ENCODE results near the gene BRD1. TPM values are rescaled to one million over a fixed set of nuclear protein-coding genes. Genes with fewer than 3 reads are reported as not detected.
A peak's percentile ranks its signal among the peaks of the same experiment; 100 is the strongest.
"Not testable (repeated sequence)": the region's sequence is repeated elsewhere in the genome, so short reads cannot be mapped to it uniquely, and the experiment has no call there.

The BRD1 gene
- total RNA-seq, 1 donor from 2014 or later: 23.6 TPM

- peak in 1 of 2 donors; percentile 46 for DNase-seq (ENCODE audit: low read depth in 2 of 2)
Observed at GRCh38 chr22:49827271-49827852, 311 bp downstream of the BRD1 start.

DNA sequence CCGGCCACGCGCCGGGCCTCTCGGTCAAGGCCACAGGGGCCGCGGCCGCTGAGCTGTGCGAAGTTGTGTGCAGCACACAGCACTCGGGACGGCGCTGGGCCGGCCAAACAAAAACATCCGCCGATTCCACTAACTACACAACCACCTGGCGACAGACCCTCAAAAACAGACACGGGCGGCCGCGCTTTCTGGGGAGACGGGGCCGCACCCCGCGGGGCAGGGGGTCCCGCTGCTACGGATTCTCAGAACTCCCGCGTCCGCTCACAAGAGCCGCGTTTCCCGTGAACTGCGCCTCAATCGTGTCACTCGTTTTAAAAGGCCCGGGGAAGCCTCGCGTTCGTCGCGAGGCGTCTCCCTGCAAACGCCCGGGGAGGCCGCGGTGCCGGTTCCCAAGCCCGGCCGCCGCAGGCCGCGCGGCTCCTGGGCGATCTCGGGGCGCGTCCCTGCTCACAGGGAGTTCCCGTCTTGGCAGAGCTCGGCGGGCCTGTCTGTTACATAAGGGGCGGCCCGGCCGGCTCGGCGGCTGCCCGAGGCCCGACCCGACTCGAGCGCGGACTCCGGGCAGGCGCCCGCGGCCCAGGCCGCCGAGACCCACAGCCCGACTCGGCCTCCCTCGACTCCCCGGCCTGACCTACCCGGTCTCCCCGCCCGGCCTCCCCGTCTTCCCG is 936 bp downstream of the BRD1 start:
- peak; percentile 54 for DNase-seq (ENCODE audit: low read depth in 2 of 2)

DNA sequence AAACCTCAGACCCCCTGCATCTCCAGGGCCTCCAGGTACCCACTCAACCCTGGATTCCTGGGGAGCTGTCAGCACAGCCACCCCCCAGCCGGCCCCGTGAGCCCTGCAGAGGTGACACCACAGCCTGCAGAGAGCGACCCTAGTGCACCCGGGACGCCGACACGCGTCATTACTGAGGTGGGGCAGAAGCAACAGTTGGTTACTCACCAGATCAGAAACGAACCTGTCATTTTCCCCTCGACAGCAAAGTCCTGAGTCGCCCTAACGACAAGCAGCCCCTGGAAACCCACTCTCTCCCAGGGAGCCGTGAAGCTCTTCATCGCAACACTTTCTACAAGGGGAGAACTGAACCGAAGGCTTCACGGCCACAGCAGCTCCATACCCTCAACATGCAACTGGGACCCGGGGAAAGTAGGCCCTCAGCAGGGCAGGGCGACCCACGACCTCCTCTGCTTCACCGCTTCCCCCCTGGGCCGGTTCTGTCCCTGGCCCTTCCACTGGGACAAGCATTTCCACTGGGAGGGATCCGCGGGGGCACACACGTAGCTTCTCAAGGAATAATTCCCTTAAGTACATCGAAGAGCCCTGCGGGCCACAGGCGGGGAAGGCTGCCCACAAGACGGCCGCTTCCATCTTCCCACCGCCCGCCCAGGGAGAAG is 1.6 kb downstream of the BRD1 start:
- peak; percentile 26 to 50 for DNase-seq (ENCODE audit: low read depth in 2 of 2)

- peak; percentile 17 to 18 for DNase-seq (ENCODE audit: low read depth in 2 of 2)
Observed at GRCh38 chr22:49825436-49825835, 2.2 kb downstream of the BRD1 start.

DNA sequence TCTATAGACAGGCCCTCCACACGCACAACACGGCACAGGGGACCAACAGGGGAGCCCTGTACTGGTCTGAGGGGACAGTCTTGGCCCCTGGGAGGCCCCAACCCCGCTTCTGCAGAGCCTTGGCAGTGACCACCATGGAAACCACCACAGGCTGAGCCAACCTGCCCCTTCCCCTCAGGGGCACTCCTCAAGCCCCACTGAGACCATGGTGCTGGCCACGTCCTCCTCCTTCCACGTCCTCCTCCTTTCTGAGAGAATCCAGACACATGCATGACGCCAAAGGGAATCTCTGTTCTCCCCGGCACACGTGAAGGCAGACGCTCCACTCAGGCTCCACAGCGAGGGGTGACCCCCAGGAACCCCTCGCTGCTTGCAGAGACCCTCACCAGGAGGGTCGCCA is 2.7 kb downstream of the BRD1 start:
- no peak for DNase-seq (ENCODE audit: low read depth in 2 of 2)

DNA sequence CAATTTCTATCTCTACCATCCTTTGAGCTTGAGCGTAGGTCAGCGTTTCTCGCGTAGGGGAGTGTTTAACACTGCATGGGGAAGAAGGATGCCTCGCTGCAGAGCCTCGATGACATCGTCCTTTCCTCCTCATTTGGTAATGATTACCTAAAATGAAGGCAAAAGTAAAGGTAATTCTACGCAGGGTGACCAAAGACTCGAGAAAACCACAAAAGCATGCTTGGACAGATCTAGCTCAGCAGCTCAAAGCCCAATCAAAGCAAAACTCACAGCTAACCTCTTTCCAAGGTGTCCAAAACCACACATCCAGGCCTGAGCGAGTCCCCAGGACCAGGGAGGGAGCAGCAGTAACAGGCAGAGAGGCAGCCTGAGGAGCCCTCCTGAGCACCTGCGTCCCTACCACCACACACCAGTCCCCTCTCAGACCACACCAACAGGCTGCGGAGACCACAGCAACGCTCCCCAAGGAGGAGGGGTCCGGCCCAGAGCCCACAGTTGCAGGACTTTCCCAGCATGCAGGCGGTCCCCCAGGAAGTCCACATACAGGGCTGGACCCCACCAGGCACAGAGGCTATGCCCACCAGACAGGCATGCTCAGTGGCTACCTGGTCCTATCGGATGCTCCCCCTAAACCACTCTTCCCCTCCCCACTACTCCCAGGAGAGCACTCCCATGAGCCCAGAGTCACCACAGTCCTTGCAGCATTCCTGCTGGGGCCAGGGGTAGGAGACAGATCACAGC is 3.3 kb downstream of the BRD1 start:
- DNase-seq (ENCODE audit: low read depth in 2 of 2): no peak

DNA sequence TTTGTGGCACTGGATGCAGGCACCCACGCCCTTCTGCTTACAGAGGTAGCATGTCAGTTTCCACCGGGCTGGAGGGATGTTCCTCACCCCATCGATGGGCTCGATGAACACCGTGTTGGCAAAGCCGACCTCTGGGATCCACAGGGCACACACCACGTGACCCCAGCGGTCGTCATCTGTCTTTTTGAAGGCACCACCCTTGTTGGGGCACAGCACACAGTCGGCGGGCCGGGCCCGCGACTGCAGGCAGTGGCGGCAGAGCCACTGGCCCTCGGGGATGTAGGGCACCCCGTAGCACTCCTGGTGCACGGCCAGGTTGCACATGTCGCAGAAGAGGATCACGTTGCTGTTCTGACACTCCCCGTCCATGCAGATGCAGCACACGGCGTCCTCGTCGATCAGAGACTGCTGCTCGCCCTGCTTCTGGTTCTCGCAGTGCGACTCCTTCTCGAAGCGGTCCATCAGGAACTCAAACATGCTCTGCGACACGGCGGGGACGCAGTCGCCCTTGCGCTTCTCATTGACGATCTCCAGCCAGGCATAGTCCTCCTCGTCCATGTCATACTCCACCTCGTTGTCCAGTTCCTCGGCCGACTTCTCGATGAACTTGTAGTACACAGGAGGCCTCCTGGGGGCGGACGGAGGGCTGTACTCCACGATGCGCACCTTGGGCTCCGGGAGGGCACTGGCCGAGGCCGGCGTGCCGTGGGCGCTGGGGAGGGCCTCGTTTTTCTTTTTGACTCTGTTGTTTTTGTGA is 4.2 kb downstream of the BRD1 start:
- DNase-seq (ENCODE audit: low read depth in 2 of 2): no peak

DNA sequence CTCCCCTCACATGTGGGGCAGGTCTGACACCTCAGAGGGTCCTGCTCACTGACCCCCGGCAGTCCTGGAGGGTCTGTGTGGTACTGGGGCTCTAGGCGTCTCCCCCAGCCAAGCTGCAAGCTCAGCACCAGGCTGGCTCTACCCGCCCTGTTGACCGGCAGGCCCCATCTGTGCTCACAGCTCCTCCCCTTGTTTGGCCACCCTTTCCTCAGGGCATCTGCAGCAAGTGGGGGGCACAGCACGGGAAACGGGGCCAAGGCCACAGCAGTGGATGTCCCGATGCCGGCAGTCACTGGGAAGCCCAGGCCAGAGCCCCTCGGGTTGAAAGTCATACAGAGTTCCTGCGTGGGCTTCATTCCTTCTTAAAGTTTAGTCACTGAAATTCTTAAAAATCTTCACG is 5.9 kb downstream of the BRD1 start:
- DNase-seq (ENCODE audit: low read depth in 2 of 2): not testable (repeated sequence)

GRCh38 chr22:49820984-49821383 is 6.7 kb downstream of the BRD1 start:
- DNase-seq (ENCODE audit: low read depth in 2 of 2): no peak

DNA sequence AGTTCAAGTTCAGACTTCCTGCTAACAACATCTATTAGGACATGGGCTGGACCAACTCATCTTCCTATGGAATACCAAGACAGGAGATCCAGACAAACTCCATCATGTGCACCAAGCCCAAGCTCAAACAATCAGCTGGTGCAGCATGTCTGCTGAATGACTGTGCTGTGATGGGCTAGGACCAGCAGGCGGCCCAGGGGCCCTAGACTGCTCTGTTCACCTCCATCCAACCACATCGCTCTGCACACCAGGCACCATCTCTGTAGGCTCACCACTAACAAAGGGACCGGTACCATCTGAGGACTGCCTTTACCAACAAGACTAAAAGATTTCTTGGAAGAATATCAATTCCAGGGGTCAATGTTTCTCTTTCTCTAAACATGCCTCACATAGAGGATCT is 10.3 kb downstream of the BRD1 start:
- DNase-seq (ENCODE audit: low read depth in 2 of 2): no peak

DNA sequence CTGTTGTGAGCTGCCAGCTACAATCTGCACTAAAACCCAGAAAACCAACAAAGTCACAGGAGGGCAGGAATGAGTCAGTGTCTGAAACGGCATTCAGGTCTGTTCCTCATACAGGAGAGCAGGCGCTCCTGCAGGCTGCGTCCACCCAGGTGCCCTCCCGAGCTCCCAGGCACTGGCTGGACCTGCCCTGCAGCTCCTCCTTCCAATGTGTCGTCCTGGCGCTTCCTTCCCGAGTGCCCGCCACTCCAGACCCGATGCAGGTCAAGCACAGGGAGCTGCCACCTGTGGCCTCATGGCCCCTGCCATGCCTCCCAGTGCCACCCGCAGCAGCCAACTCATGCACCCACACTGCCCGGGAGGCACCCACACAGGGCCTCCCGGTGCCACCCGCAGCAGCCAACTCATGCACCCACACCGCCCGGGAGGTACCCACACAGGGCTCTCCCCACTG is 12.0 kb downstream of the BRD1 start:
- no peak for DNase-seq (ENCODE audit: low read depth in 2 of 2)

GRCh38 chr22:49814856-49815255 is 12.8 kb downstream of the BRD1 start:
- no peak for DNase-seq (ENCODE audit: low read depth in 2 of 2)

DNA sequence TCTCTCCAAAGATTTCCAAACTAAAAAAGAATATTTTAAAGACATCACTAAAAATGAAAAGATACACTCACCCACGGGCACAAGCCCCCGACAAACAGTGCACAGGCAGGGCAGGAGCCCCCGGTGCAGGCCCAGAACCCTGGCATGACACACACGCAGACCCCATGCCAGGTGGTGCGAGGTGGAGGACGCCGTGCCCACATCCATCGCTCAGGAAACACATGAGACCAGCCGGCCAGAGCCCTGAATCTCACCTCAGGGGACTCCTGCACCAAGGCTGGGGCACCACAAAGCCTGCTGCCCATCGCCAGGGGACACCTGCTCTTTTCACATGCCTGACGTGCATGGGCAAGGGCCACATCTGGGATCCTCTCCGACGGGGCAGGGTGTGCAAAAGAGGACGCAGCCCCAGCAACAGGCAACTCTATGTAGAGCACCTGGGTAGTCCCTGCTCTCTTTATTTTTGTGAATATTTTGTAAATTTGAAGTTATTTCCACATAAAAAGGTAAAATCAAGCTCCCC is 13.4 kb downstream of the BRD1 start:
- DNase-seq (ENCODE audit: low read depth in 2 of 2): no peak

DNA sequence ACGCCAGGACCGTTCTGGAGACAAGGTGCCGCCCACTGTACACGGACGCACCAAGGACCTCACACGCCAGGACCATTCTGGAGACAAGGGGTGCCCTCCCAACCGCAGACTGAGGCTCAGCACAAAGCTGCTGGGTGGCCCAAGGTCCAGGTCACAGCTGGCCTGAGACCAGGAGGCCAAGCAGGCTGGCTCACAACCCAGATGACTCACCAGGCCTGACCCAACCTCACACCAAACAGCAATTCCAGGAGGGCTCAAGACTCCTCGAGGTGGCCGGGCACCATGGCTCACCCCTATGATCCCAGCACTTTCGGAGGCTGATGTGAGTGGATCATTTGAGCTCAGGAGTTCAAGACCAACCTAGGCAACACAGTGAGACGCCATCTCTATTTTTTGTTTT is 14.8 kb downstream of the BRD1 start:
- peak in 1 of 2 donors; percentile 33 for DNase-seq (ENCODE audit: low read depth in 2 of 2)

- no peak for DNase-seq (ENCODE audit: low read depth in 2 of 2)
Observed at GRCh38 chr22:49811020-49811791, 16.5 kb downstream of the BRD1 start.

DNA sequence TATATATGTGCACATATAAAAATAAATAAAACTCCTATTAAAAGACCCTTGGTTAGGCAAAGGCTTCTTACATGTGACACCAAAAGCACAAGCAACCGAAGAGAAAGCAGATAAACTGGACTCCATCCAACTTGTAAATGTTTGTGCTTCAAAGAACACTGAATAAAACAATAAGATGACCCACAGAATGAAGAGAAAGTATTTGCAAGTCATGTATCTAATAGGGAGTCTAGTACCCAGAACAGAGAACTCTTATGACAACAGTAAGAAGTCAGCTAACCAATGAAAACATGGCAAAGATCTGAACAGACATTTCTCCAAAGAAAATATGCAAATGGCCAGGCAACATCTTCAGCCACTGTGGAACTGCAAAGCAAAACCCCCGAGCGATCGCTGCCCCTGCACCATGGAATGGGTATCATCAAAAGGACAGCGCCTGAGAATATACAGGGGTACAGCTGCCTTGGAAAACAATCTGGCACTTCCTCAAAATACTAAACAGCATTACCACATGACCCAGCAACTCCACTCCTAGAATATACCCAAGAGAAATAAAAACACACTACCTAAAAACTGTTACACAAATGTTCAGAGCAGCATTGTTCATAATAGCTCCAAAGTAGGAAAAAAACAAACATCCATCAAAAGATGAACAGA is 17.2 kb downstream of the BRD1 start:
- DNase-seq (ENCODE audit: low read depth in 2 of 2): peak in 1 of 2 donors; percentile 21

DNA sequence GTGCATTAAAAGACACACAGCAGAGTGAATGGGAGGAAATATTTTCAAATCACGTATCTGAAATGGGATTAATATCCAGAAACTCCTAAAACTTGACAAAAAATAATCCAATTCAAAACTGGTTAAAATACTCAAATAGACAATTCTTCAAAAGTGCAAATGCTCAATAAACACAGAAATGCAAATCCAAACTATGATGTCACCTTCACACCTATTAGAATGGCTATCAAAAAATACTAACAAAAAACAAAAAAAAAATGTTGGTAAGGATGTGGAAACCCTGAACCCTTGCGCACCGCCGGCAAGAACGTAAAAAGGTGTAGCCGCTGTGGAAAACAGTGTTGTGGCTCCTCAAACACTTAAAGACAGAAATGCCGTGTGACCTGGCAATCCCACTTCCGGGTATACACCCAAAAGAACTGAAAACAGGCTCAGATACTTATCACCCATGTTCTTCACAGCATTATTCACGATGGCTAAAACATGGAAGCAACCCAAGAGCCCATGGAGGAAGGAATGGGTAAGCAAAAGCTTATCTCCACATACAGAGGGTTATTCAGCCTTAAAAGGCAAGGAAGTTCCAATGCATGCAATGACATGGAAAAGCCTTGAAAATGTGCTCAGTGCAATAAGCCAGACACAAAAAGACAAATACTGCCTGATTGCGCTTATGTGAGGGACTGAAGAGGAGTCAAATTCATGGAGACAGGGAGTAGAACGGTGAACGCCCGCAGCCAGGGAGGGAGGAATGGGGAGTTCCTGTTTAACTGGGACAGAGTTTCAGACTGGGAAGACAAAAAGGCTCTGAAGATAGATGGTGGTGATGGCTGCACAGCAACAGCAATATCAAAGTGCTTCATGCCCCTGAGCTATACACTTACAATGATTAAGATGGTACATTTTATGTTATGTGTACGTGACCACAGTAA is 19.6 kb downstream of the BRD1 start:
- no peak for DNase-seq (ENCODE audit: low read depth in 2 of 2)

GRCh38 chr22:49807129-49807528 is 20.5 kb downstream of the BRD1 start:
- no peak for DNase-seq (ENCODE audit: low read depth in 2 of 2)
